HG02973 (cell line): ENCODE measurements around the gene LRRC8B.
"Not testable (repeated sequence)": the region's sequence is repeated elsewhere in the genome, so short reads cannot be mapped to it uniquely, and the experiment has no call there.

Experiments
- ATAC-seq: cut with Tn5 transposase; IDR thresholded peaks from one replicate; pipeline ENCODE4 v1.9.1; 2021; ENCODE audit warnings: moderate library complexity; ENCODE audit not compliant: unreplicated experiment

Gene LRRC8B

DNA sequence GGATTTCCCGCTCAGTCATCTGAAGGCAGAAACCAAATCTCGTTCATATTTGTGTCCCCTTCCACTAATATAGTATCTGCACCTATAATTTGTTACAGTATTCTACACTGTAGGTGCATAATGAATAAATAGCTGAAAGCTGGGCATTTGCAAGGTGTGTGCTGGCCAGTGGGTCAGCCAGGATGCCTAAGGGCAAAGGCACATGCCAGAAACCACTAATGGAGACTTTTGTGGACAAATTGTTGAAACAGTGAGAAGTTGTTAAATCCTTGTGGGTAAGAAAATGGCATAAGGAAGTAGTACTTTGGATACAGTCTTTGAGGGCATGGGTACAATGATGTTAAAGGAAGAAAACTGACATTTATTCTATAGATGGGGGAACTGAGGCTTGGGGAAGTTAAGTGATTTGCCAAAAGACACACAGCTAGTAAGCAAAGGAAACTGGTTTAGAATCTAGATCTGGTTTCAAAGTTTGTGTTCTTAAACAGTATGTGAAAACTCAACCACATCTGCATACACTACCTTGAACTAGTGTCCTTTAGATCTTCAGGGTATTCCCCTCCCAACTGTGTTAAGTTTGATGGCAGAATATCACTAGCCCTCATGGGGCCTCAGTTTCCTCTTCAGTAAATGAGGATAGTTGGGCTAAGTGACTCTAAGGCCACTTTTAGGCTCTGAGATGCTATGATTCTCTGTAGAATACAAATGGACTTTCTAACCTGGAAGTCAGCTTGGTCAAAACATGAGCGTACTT is 81.8 kb downstream of the LRRC8B start:
- no peak for ATAC-seq

DNA sequence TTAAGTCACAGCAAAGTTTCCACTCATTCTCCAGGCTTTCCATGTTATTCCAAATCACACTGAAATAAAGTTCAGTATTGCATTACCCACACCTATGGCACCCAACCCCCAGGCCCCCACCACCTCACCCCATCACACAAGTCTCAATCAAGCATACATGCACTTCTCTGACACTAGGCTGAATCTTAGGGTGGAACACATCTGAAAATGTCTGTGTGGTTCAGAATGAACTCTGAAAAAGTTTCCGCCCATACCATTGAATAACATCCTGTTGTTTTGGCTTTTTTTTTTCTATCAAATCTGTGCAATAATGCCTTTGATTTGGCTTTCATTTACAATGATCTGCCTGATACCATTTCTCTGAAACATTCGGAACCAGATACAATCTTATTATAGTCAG is 82.5 kb downstream of the LRRC8B start:
- ATAC-seq, result no peak

DNA sequence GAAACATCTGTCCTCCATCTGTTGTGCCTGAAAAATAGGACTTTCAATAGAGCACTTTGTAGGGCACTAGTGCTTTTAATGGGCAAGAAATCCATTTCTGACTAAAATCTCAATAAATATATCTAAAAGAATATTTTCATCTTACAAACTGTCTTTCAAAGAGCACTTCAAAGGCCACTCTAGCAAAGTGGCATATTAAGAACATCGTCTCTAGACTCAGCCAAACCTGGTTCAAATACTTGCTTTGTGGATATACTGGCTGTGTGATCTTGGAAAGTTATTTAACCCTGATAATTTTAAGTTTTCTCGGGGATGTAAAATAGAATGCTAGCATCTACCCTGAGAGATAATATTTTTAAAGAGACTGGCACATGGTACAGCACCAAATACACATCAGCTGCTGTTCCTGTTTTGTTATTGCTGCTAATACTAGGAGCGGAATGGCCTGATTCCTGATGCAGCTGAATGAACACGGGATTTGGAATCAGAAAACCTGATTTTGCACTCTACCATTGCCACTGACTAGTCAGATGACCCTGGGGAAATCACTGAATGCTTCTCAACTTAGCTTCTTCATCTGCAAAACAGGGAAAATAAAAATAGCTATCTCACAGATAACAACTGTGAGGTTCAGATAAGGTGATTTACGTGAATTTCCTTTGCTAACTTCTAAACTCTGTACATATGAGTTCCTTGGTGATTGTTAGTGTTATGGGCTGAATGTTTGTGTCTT is 83.1 kb downstream of the LRRC8B start:
- no peak for ATAC-seq

DNA sequence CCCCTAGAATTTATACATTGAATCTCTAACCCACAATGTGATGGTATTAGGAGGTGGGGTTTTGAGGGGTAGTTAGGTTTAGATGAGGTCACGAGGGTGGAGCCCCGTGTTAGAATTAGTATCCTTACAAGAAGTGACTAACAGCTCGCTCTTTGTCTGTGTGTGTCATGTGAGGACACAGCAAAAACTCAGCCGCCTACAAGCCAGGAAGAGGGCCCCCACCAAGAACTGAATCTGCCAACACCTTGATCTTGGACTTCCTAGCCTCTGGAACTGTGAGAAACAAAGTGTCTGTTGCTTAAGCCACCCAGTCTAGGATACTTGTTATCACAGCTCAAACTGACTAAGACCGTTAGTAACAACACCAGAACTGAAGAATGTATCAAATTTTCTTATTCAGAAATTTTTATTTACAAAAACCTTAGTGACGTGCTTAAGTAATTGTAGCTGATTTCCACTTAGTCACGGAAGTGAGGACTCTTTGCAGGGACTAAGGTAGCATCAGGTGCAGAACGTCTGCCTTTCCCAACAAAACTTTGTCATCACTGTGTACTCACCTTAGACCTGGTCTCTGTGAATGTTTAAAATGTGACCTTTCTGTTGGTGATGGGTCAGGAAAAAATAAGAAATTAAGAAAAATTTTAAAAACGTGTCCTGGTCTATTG is 83.8 kb downstream of the LRRC8B start:
- no peak for ATAC-seq

DNA sequence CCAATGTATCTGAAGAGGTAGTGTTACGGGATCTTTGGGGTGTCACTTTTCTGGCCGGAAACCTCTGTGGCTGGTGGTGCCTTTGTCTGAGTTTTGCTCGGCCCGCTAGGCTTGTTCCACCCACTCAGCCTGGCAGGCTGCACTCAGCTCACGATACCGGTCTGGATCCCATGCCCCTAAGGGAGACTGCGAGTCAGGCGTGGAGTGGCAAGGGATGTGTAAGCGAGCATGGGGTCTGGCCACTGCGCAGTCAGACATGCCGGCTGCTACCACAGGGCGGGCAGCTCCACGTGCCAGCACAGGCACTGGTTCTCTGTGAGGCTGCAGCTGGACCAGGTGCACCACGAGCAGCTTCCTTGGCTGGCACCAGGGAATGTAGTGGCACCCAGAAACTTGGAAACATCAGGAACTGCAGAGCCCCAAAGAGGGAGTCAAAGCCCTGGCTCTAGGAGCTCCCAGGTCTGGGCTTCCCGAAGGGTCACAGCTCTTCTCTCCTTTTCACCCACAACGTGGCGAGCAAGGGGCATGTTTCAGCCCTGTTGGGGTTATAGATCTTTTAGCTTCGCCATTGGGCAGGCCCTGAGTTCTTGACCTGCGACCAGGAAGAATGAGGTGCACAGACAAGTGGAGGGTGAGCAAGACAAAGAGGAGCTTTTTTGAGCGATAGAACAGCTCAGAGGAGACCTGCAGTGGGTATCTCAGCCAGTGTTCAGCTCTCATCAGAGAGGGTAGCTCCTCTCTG is 84.5 kb downstream of the LRRC8B start:
- no peak for ATAC-seq

DNA sequence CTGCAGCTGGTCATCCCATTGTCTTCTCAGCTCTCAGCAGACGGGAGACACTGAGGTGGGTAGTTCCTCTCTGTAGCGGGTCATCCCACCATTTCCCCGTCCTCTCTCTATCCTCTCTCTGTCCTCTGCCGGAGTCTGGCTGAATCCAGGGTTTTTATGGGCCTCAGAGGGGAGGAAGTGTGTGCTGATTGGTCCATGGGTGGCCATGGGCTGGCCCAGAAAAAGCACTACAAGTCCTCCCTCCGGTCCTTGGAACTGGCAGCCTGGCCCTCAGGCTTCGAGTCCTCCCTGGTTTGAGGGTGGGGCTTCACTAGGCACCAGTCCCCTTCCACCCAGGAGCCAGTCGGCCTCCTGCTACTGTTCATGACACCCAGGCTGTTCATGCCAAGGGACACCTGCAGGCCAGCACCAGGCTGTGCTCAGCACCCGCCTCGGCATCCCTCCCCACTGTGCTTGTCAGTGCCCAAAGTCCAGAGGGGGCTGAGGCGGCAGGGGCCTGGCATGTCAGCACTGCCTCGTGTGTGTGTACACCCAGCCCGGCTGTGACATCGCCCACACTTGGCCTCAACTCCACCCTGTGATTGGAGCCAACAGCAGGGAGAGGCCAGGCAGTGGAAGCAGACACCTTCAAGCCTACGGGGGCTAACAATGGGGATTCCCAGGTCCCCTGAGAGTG is 85.3 kb downstream of the LRRC8B start:
- ATAC-seq, result no peak

DNA sequence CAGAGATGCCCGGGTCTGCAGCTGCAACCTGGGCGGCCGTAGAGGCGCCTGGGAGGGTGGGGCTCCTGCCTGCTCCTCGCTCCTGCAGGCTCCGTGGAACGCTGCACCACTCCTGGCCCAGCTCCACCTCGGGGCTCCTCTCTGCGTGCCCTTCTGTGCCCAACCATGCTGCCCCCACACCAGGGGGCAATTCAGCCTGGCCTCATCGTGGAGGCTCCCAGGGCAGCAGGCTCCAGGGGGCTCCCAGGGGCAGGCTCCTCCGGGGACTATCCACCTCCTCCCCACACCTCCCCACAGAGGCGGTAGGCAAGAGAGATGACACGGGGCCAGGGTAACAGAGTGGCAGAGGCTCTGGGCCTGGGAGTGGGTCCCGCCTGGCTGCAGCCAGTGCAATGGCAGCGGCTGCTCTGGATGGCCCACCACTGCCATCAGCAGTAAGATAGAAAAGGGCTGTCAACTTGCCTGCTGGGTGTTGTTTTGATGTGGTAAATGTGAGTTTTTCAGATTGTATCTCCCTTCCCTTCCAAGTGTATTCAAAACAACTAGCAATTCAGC is 85.9 kb downstream of the LRRC8B start:
- no peak for ATAC-seq

DNA sequence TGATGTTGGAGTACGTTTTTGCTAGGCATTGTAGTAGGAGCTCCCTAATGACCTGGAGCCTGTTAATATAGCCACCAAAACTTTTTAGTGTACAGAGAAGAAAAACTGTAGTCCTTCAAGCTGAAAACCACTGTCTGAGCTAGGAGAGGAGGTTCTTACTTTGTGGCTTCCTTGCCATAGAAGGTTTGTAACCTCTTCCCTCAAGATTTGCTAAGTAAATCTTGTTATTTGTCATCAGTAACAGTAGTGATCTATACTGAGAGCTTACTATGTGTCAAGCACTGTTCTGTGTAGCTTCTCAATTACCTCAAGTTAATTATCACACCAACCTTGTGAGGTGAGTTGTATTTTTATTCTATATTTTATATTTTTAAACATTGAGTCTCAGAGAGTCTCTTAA is 87.1 kb downstream of the LRRC8B start:
- ATAC-seq, result peak; percentile 97

DNA sequence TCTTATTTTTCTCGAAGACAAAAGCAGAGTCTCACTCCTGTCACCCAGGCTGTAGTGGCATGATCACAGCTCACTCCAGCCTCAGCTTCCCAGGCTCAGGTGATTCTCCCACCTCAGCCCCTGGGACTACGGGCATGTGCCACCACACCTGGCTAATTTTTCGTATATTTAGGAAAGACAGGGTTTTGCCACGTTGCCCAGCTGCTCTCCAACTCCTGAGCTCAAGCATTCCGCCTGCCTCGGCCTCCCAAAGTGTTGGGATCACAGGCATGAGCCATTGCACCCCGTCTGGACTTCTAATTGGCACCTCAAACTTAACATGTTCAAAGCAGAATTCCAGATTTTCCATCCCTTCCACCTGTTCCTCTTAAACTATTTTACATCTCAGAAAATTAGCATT is 89.3 kb downstream of the LRRC8B start:
- no peak for ATAC-seq

DNA sequence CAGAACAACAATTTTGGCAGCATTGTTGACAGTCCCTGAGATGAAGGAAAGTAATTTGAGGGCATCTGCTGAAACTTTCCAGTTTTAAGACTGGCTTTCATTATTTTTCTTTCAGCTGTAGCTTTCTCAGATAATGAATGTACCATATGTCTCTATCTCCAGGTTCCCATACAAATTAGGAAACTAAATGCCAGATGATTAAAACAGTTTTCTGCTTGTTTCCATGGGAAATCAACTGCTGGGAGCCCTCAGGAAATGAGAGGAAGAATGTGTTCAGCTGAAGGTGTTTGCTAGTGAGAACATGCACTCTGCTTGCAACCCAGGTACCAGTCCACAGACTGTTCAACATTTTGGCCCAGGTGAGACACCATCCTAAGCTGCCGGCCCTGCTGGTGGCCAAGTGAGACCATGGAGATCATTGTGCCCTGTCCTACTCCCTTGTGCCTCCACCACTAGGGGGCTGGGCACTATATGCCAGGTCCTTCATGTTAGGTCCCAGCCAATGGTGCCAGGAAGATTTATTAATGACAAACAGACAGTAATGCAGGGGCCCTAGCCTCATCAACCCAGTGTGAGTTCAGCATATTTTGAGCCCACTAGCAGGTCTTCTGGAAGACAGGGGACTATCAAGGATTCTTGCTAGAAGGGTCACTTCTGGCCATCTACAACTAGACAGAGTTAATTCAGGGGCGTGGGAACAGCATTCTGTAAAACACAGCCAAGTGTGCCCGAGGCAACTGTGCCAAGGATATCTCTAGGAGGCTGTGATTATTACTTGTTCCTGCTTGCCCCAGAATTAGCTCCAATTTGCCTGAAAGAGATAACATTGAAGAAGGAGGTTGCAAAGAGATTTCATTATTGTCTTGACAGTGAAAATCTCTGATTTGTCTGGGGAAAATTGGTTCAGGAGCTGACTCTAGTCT is 91.3 kb downstream of the LRRC8B start:
- ATAC-seq, result no peak

DNA sequence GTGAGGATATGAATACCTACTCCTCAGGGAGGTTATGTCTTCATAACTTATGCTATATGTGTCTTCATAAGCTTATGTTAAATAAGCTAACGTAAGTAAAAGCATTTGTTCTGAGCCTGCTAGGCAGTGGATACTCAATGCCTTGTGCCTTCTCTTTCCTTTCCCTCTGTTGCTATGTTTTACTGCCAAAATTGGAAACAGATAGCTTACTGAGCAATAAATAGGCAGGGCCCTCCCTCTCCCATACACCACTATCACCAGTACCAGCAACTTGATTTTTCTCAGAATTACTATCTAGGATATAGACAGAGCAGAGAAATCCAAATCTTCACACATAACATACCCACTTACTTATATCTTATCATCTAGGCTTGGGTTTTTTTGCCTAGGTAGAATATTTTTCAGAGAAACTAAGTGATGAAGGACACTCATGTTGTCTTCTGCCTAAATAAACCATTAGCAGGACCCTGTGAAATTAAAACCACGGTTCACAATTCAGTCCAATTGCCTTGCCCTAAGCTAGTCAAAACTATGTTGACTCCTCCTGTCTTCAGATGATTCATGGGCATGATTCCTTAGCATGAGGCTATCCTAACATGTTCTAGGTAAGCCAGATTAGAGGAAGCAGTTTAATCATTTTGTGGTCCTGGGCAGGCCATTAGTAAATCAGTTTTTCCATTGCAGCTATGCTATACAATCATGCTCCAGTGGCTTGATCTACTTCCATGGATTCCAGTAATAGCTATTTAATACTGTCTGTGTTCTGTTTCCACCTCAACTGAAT is 92.4 kb downstream of the LRRC8B start:
- no peak for ATAC-seq

DNA sequence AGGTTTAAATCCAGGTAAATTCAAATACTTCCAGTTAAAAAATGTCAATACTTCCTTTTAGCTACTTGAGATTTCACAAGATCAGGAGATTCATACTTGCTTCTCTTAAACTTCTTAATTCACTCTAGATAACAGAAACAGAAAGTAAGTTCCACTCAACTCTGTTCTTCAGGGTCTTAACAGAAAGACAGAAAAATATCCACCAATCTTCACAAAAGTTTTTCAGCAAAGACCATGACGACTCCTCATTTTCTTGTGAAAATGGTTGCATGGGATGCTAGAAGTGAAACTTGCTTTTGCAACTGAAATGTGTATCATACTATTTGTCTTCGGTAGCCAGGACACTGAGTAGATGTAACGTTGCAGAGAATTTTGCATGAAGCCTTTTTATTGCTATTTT is 96.0 kb downstream of the LRRC8B start:
- no peak for ATAC-seq

DNA sequence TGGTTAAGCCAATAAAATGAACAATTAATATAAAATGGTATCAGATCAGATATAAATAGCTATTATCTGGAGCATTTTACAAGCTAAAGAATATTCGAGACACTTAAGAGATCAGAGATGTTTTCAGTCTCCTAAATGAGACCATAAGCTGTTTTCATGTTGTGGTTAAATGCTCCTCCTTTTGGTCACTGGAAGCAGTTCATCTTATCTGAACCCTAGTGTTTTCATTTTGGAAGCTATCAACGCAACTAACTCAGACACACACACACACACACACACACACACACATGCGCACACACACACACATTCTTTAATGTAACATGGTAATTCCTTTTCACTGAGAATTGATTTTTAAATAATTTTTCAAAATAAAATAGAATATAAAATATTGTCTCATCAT is 98.3 kb downstream of the LRRC8B start:
- ATAC-seq, result no peak

DNA sequence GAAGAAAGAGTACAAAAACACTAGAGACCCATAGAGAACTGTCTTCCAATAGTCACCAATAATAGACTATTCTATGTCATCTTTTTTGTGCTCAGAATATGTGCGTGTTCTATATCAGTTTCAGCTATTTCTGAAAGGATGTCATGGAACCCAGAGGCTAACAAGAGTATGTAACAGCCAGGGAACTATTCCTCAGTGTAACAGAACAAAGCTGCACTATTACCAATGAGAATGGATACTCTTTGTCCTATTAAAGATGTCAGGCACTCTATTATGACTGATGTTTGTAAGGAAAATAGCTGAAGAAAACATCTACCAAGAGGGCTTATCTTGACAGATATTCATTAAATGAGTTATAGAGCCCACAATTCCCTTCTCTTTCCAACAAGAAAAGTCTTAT is 99.7 kb downstream of the LRRC8B start:
- ATAC-seq, result no peak

DNA sequence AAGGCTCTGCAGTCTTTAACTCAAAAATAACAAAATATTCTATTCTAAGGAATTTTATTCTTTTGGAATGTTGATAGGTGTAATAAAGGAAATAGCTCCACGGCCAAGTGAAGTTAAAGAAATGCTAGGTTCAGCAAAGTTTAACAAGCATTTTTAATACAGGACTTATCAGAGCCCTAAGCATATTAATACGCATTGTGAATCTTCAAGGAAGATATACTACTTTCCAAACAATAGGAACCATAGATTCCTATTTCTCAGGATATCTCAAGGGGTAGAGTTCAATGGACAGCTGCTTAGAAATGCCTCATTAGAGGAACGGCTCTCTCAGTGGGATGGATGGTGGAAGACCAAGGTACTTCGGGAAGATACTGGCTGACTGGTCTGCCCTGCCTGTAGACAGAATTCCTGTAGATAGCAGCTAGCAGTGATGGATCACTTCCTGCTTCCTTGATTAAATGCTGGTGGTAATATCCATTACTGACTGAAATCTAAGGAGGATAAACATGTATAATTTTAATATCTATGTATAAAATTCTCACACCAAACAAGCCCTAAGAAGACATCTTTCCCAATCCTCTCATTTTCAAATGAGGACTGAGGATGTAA is 100.2 kb downstream of the LRRC8B start:
- ATAC-seq, result no peak

DNA sequence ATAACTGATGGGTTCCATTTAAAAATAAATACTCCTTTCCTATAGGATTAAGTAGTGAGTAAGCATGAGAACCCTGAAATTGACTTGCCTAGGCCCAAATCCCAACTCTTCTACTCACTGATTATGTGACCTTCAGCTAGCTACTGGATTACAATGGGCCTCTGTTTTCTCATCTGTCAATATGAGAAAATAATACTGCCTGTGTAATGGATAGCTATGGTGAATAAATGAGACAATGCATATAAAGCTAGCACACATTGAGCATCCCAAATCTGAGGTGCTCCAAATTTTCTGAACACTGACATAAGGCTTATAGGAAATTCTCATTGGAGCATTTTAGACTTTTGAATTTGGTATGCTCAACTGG is 103.0 kb downstream of the LRRC8B start:
- ATAC-seq, result no peak

DNA sequence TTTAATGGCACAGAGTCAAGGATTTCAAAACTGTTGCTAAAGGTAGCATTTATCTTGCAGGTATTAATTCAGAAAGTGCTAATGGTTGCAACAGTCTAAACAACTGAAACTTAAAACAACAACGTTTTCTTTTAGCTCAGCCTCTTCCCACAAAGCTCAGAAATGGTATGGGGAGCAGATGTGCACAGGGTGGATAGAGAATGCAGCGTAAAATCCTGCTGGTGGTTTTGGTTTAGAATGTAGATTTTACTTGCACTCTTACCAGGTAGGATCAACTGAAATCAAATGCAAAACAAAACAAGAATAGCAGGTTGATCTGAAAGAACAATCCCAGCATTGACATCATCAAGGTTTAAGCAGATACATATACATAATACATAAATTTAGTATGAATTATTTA is 104.5 kb downstream of the LRRC8B start:
- no peak for ATAC-seq

DNA sequence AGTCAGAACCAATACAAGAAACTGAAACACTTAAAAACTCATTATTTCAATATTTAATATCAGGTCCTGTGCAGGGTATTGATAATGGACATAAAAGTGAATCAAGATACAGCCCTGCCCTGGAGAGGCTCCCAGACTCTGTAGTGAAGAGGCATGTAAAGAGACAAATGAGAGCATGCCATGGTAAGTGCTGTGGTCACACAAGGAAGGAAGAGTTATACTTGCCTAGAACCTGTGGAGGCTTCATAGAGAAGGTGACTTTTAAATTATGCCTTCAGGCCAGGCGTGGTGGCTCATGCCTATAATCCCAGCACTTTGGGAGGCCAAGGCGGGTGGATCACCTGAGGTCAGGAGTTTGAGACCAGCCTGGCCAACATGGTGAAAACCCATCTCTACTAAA is 105.0 kb downstream of the LRRC8B start:
- ATAC-seq, result not testable (repeated sequence)
